Ovary (tissue), 3 donors: Measurements from ENCODE around the gene KCNJ1.

ENCODE experiments used
- CTCF ChIP-seq, 3 donors: fragments of 450-650 bp in 2 of 3; fragments of 200-600 bp in 1 of 3; IDR thresholded peaks; one replicate each; pipeline versions ENCODE4 v1.5.1 to v1.8.0; 2016 to 2022; ENCODE audit warnings: antibody characterized with exemption in 3 of 3, mild to moderate bottlenecking in 1 of 3
- POLR2A ChIP-seq: fragments of 450-650 bp; IDR thresholded peaks from one replicate; pipeline ENCODE4 v1.6.1; 2017; ENCODE audit warnings: antibody characterized with exemption, mild to moderate bottlenecking, moderate library complexity
- donor health status: DM: no; HTN: no; CAD: no.

- no peak for TF ChIP-seq POLR2A
- TF ChIP-seq CTCF (IDR thresholded peaks at IDR 0.05) = no peak
Measured at GRCh38 chr11:128879817-128880216, 12.7 kb upstream of the KCNJ1 start.
